Hepatocyte (in vitro differentiated cells): Measurements from ENCODE around the gene ASPSCR1. TPM values are rescaled to one million over a fixed set of nuclear protein-coding genes. Genes with fewer than 3 reads are reported as not detected.

Source experiments
- DNase-seq: peaks from one replicate; pipeline ENCODE4 v3.0.0-alpha.2; 2016; ENCODE audit warnings: low spot score
- H2AFZ ChIP-seq: fragments of 200-600 bp; sonication (generic); 2 replicates; pipeline ENCODE4 v1.6.0; 2016; ENCODE audit warnings: antibody characterized with exemption, mild to moderate bottlenecking
- H3K27ac ChIP-seq: fragments of 200-600 bp; sonication (generic); 2 replicates; pipeline ENCODE4 v1.5.1; 2016; ENCODE audit warnings: mild to moderate bottlenecking
- H3K27me3 ChIP-seq: fragments of 200-600 bp; sonication (generic); 2 replicates; pipeline ENCODE4 v1.6.1; 2016
- H3K36me3 ChIP-seq: fragments of 200-600 bp; sonication (generic); replicated peaks from 2 replicates; pipeline ENCODE4 v1.5.1; 2016; ENCODE audit warnings: low read depth; ENCODE audit not compliant: insufficient read depth
- H3K4me1 ChIP-seq: fragments of 200-600 bp; sonication (generic); 2 replicates; pipeline ENCODE4 v1.5.1; 2016; ENCODE audit warnings: mild to moderate bottlenecking, moderate library complexity; ENCODE audit not compliant: insufficient read depth
- H3K4me2 ChIP-seq: fragments of 200-600 bp; sonication (generic); 2 replicates; pipeline ENCODE4 v1.6.0; 2016
- H3K4me3 ChIP-seq: fragments of 200-600 bp; sonication (generic); 2 replicates; pipeline ENCODE4 v1.5.1; 2016; ENCODE audit warnings: mild to moderate bottlenecking
- H3K79me2 ChIP-seq: fragments of 200-600 bp; sonication (generic); 2 replicates; pipeline ENCODE4 v1.6.0; 2017; ENCODE audit warnings: mild to moderate bottlenecking
- H3K9me2 ChIP-seq: fragments of 200-600 bp; sonication (generic); replicated peaks from 2 replicates; pipeline ENCODE4 v1.6.0; 2017; ENCODE audit warnings: mild to moderate bottlenecking; ENCODE audit not compliant: insufficient read depth
- H3K9me3 ChIP-seq: fragments of 200-600 bp; sonication (generic); 2 replicates; pipeline ENCODE4 v1.5.1; 2016; ENCODE audit warnings: low read depth, mild to moderate bottlenecking
- H4K20me1 ChIP-seq: fragments of 200-600 bp; sonication (generic); 2 replicates; pipeline ENCODE4 v1.6.0; 2016; ENCODE audit warnings: mild to moderate bottlenecking; ENCODE audit not compliant: insufficient read depth, poor library complexity, severe bottlenecking
- EZH2 ChIP-seq: fragments of 200-600 bp; sonication (generic); IDR thresholded peaks from 2 replicates; pipeline ENCODE4 v1.6.1; 2016; ENCODE audit warnings: antibody characterized with exemption, mild to moderate bottlenecking, borderline replicate concordance
- EZH2phosphoT487 ChIP-seq: fragments of 200-600 bp; sonication (generic); IDR thresholded peaks from one replicate; pipeline ENCODE4 v1.6.1; 2018; ENCODE audit warnings: antibody characterized with exemption, mild to moderate bottlenecking, low read depth, moderate library complexity; ENCODE audit not compliant: unreplicated experiment, severe bottlenecking
- WGBS: methylation state at CpG from one replicate; pipeline ENCODE4 v1.1.6; 2016; ENCODE audit warnings: low lambda C conversion rate; ENCODE audit errors: missing lambda C conversion rate; 5-methylcytosine and 5-hydroxymethylcytosine counted together
- polyA plus RNA-seq: library from polyadenylated mRNA; unstranded; fragments of >200 nt; fragmentation: Nextera tagmentation; extraction: Ambion mirVana; gene quantifications from 2 replicates; pipeline ENCODE4 v1.2.1, GENCODE V29; 2016
- total RNA-seq: library from RNA; depleted of rRNA; stranded (reverse); fragments of >200 nt; gene quantifications from 2 replicates; pipeline ENCODE4 v1.2.3, GENCODE V29; 2014
- TF ChIP-seq, protein P1 (sequence below): fragments of 200-600 bp; sonication (generic); IDR thresholded peaks from 2 replicates; pipeline ENCODE4 v1.5.1; 2016; ENCODE audit warnings: antibody characterized with exemption, mild to moderate bottlenecking; ENCODE audit not compliant: poor library complexity

The ASPSCR1 gene
- total and polyA plus RNA-seq, 2 experiments from 2014 or later: 28.4 to 45.9 TPM

GRCh38 chr17:81934098-81934757, 43.2 kb upstream of the ASPSCR1 start:
- no peak overlapping the region for H3K4me2 ChIP-seq
- peaks cover 15% of the 10 kb centered on the region for H3K79me2 ChIP-seq
- H3K27ac ChIP-seq: no peak overlapping the region
- no peaks in the 10 kb centered on the region for H3K9me2 ChIP-seq
- TF ChIP-seq EZH2: no peak
- TF ChIP-seq, protein P1, sequence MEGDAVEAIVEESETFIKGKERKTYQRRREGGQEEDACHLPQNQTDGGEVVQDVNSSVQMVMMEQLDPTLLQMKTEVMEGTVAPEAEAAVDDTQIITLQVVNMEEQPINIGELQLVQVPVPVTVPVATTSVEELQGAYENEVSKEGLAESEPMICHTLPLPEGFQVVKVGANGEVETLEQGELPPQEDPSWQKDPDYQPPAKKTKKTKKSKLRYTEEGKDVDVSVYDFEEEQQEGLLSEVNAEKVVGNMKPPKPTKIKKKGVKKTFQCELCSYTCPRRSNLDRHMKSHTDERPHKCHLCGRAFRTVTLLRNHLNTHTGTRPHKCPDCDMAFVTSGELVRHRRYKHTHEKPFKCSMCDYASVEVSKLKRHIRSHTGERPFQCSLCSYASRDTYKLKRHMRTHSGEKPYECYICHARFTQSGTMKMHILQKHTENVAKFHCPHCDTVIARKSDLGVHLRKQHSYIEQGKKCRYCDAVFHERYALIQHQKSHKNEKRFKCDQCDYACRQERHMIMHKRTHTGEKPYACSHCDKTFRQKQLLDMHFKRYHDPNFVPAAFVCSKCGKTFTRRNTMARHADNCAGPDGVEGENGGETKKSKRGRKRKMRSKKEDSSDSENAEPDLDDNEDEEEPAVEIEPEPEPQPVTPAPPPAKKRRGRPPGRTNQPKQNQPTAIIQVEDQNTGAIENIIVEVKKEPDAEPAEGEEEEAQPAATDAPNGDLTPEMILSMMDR: no peak
- no peak for TF ChIP-seq EZH2phosphoT487
- H3K4me3 ChIP-seq: no peak overlapping the region
- no peaks in the 10 kb centered on the region for H3K27me3 ChIP-seq
- DNase-seq: no peak
- H3K9me3 ChIP-seq: no peaks in the 10 kb centered on the region
- peaks cover 7% of the 10 kb centered on the region for H3K4me1 ChIP-seq
- H3K36me3 ChIP-seq: no peaks in the 10 kb centered on the region
- H2AFZ ChIP-seq: no peak overlapping the region
- H4K20me1 ChIP-seq: no peaks in the 10 kb centered on the region
- 91% methylated on average over 23 of the region's 23 CpGs for WGBS

DNA sequence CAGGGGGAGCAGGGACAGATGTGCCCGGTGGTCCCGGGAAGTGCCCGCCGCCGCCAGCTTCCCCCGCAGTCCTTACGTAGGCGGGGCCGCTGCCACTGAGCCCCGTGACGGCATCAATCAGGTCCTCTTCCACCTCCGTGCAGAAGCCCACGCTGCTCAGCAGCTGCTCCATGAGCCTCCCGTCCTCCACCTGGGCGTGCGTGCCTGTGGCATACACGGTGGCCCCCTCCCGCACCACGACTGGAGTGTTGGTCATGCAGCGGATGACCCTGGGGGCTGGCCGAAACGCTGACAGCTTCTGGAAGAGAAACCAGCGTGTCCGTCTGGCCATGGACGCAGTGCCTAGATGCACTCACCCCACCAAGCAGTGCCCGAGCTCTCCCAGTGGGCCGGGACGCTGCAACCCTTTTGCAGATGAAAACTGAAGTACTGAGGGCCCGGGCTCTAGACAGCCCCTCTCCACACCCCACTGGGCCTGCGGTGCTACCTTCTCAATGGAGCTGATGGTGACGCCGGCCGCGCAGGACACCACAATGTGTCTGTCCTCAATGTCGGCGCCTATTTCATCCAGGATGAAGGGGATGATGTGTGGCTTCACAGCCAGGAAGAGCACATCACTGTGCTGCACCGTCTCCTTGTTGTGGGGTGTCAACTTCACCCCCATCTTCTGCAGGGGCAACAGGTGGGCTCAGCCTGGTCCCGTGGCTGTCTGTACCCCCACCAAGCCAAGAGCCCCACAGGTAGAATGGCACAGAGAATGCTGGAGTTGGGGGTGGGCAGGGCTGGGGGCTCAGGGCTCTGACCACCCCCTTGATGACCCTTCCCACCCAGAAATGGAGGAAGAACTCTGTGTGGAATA, 42.4 kb upstream of the ASPSCR1 start:
- Histone ChIP-seq H2AFZ (no peak overlapping the region), H3K4me2 (peak overlapping the region; percentile 97), H3K27me3 (no peaks in the 10 kb centered on the region), H3K36me3 (no peaks in the 10 kb centered on the region), H3K4me1 (peaks cover 7% of the 10 kb centered on the region), H3K4me3 (no peak overlapping the region), H3K27ac (no peak overlapping the region), H3K9me2 (no peaks in the 10 kb centered on the region), H3K79me2 (peaks cover 15% of the 10 kb centered on the region), H3K9me3 (no peaks in the 10 kb centered on the region), H4K20me1 (no peaks in the 10 kb centered on the region)
- WGBS: 96% methylated on average over 32 of the region's 38 CpGs
- TF ChIP-seq EZH2phosphoT487: no peak
- DNase-seq: no peak

DNA sequence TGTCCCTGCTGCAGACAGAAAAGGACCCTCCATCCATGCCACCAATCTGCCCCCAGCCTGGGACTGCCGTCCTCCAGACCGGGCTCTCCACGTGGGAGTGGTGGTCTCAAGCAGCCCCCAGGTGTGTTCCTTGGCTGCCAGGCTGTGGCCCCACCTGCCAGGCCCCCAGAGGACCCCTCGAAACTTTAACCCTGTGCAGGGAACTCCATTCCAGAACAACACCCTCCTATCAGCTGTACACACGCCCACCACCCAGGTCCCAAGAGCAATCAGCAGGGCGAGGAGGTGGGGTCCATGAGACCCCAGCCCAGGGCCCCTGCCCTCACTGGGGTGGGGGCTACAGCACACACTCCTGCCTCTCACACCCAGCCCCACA, 41.7 kb upstream of the ASPSCR1 start:
- Histone ChIP-seq H2AFZ (no peak overlapping the region), H3K4me3 (no peak overlapping the region), H3K36me3 (no peaks in the 10 kb centered on the region), H3K79me2 (peaks cover 15% of the 10 kb centered on the region), H3K4me1 (peaks cover 7% of the 10 kb centered on the region), H3K4me2 (peak overlapping the region; percentile 97), H3K27me3 (no peaks in the 10 kb centered on the region), H3K9me3 (no peaks in the 10 kb centered on the region), H4K20me1 (no peaks in the 10 kb centered on the region), H3K27ac (no peak overlapping the region), H3K9me2 (no peaks in the 10 kb centered on the region)
- TF ChIP-seq, protein P1: no peak
- TF ChIP-seq EZH2phosphoT487 (no peak), EZH2 (no peak)
- 91% methylated on average over 6 of the region's 6 CpGs for WGBS
- DNase-seq: no peak

DNA sequence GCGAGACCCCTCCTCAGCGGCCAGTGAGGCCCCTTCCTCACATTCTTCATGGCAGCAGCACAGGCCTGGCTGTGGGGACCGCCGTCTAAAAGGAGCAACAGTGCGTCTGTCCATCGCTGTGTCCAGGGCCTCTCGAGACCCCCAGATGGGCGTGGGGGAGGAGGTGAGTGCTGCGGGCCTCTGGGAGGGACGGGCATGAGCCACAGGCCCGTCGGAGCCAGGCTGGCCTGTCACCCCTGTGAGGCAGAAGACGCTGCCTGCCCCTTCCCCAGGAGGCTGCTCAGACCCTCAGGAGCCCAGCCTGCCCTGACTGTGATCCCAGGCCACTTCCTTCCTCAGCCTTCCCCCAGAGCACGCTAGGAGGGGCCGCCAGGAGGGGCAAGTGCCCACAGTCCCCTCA, 38.2 kb upstream of the ASPSCR1 start:
- WGBS: 86% methylated on average over 15 of the region's 15 CpGs
- Histone ChIP-seq H3K27ac (no peak overlapping the region), H3K4me2 (no peak overlapping the region)

More for the DNA sequence above, 38.2 kb upstream of the ASPSCR1 start:
- H3K4me3 ChIP-seq: no peak overlapping the region
- TF ChIP-seq, protein P1: no peak
- TF ChIP-seq EZH2 (no peak), EZH2phosphoT487 (no peak)
- DNase-seq: no peak
- H2AFZ ChIP-seq: no peak overlapping the region
- peaks cover 15% of the 10 kb centered on the region for H3K79me2 ChIP-seq
- H3K4me1 ChIP-seq: peaks cover 7% of the 10 kb centered on the region
- H3K27me3 ChIP-seq: no peaks in the 10 kb centered on the region
- H3K36me3 ChIP-seq: no peaks in the 10 kb centered on the region
- H3K9me3 ChIP-seq: no peaks in the 10 kb centered on the region
- no peaks in the 10 kb centered on the region for H4K20me1 ChIP-seq
- H3K9me2 ChIP-seq: no peaks in the 10 kb centered on the region
